ENCODE data around the gene SCNN1G.

SCNN1G gene

GRCh38 chr16:23196539-23196938 is 14.0 kb downstream of the SCNN1G start:
- no peak for DNase-seq (ENCODE audit: low read depth)

DNA sequence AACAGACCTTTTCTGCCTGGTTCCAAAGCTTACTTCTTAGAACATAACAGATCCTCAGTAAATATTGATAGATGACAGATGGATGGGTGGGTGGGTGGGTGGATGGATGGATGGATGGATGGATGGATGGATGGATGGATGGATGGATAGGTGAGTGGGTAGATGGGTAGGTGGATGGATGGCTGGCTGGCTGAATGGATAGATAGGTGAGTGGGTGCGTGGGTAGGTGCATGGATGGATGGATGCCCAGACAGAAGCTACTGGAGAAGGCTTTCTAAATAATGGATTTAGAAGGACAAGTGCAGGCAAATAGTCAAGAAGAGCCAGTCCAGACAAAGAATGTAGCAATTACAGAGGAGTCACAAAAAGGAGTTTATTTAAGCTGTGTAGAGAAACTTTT is 19.6 kb downstream of the SCNN1G start:
- DNase-seq (ENCODE audit: low read depth) = no peak

- DNase-seq (ENCODE audit: low read depth) = no peak
These were observed 24.4 kb downstream of the SCNN1G start for GRCh38 chr16:23206986-23207385.

- no peak for DNase-seq (ENCODE audit: low read depth)
These were observed 24.9 kb downstream of the SCNN1G start for GRCh38 chr16:23207485-23207884.

- DNase-seq (ENCODE audit: low read depth) = no peak
These were observed 27.1 kb downstream of the SCNN1G start for GRCh38 chr16:23209606-23210005.

GRCh38 chr16:23213831-23214230 is 31.3 kb downstream of the SCNN1G start:
- DNase-seq (ENCODE audit: low read depth) = no peak

DNA sequence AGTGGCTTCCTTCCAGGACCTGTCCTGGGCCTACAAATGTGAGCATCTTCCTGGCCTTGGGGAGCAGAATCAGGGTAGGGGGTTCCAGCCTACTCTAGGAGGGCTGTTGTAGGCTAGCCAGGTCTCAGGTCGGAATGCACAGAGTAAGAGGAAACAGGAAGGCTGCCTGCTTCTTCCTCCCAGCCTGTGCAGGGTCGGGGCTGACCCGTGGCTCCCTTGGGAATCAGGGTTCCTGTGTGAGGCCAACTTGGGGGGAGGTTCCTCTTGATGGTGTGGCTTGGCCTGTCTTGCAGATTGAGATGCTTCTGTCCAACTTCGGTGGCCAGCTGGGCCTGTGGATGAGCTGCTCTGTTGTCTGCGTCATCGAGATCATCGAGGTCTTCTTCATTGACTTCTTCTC is 32.3 kb downstream of the SCNN1G start:
- no peak for DNase-seq (ENCODE audit: low read depth)

GRCh38 chr16:23215435-23215834 is 32.9 kb downstream of the SCNN1G start:
- DNase-seq (ENCODE audit: low read depth) = no peak

DNA sequence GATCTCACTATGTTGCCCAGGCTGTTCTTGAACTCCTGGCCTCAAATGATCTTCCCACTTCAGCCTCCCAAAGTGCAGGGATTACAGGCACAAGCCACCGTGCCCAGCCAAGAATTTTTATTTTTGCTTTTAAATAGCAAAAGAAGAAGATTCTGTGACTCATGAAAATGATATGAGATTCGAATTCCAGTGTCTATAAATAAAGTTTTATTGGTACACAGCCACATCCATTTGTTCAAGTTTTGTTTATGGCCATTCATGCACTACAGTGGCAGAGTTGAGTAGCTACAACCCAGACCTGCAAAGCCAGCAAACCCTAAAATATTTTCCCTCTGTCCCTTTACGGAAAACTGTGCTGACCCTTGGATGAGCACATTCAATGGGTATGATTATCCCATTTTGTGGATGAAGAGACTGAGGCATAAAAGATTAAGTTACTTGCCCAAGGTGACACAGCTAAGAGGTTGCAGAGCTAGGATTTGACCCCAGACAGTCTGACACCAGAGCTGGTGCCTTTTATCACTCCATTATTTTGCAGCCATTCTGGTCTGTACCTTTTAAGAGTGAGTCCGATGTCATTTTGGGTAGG is 34.2 kb downstream of the SCNN1G start:
- no peak for DNase-seq (ENCODE audit: low read depth)

DNA sequence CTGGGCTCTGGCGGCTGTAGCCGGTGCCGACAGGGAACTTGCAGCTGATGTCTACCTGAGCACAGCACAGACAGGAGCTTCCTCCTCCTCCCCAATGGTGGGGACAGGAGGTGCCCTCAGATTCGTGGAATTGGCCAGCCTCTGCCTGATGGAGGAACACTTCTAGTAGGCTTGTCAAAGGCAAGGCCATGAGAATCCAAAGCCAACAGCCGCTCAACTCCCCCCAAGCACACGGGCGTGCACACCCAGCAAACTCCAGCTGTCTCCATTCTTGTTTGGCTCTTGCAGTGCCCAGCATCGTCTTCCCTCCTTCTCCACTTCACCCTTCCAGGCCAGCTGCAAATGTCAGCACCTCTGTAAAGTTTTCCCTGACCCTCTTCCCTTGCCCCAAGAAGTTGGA is 35.1 kb downstream of the SCNN1G start:
- no peak for DNase-seq (ENCODE audit: low read depth)

DNA sequence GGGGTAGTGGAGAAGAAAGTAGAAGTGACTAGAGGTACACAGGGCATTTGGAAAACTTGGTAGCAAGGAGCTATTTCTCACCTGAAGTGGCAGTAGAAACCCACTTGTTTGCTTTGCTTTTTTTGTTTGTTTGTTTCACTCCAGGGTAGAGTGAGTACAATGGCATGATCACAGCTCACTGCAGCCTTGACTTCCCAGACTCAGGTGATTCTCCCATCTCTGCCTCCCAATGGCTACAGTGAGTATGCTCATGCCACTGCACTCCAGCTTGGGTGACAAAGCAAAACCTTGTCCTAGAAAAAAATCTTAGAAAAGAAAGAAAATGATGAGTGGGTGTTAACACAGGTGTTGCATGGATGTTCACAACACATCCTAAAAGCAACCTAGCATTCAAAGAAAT is 40.4 kb downstream of the SCNN1G start:
- no peak for DNase-seq (ENCODE audit: low read depth)

DNA sequence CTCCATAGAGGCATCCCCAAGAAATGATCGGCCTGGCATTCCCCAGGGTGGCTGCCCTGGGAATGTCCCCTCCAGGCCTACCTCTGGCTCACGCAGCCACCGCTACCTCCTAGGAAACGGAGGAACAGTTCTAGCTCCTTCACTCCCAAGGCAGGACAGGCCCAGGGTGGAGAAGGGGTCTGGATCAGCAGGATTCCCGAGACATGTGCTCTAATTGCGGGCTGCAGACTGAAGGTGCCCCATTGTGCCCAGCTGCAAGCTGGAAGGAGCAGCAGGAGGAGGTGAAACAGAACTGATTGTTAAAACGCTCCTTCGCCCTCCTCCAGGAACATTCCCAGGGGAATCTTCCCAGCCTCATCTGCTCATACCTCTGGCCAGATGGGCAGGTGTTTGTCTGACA is 40.8 kb downstream of the SCNN1G start:
- no peak for DNase-seq (ENCODE audit: low read depth)

GRCh38 chr16:23225109-23225508 is 42.6 kb downstream of the SCNN1G start:
- DNase-seq (ENCODE audit: low read depth) = no peak

DNA sequence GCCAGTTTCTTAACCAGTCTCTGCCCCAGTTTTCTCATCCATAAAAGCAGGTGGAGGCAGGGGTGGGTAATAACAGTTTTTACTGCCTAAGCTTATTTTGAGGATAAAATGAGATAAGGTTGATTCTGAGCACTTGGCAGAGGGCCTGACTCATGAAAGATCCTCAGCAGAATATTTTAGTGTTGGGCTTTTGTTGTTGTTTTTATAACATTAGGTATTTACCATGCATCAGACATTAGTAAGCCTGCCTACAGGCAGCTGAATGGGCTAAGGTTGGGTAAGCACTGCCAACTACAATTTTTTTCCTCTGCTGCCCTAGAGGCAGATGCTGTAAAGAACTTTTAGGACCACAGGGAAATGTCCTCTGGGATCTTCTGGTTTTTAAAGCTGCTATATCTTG is 43.1 kb downstream of the SCNN1G start:
- no peak for DNase-seq (ENCODE audit: low read depth)

- no peak for DNase-seq (ENCODE audit: low read depth)
These were observed 45.0 kb downstream of the SCNN1G start for GRCh38 chr16:23227529-23227928.

- DNase-seq (ENCODE audit: low read depth) = no peak
These were observed 47.2 kb downstream of the SCNN1G start for GRCh38 chr16:23229714-23230113.

- DNase-seq (ENCODE audit: low read depth) = no peak
These were observed 50.3 kb downstream of the SCNN1G start for GRCh38 chr16:23232806-23233205.

GRCh38 chr16:23235176-23235575 is 52.6 kb downstream of the SCNN1G start:
- DNase-seq (ENCODE audit: low read depth) = no peak

- DNase-seq (ENCODE audit: low read depth) = no peak
These were observed 54.4 kb downstream of the SCNN1G start for GRCh38 chr16:23236983-23237382.

GRCh38 chr16:23240994-23241393 is 58.4 kb downstream of the SCNN1G start:
- DNase-seq (ENCODE audit: low read depth) = no peak

DNA sequence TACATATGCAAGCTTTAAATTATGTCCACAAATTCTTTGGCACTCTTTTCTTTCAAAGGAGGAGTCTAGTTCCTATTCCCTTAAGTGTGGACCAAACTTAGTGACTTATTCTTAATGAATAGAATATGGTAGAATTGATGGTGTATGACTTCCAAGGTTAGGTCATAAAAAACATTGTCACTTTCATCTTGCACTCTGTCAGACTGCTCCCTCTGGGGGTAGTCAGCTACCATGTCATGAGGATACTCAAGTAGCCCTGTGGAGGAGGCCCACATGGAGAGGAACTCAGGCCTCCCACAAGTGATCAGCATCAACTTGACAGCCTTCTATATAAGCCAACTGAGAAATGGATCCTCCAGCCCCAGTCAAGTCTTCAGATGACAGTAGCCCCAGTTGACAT is 61.6 kb downstream of the SCNN1G start:
- no peak for DNase-seq (ENCODE audit: low read depth)

- DNase-seq (ENCODE audit: low read depth) = no peak
These were observed 62.7 kb downstream of the SCNN1G start for GRCh38 chr16:23245268-23245667.

DNA sequence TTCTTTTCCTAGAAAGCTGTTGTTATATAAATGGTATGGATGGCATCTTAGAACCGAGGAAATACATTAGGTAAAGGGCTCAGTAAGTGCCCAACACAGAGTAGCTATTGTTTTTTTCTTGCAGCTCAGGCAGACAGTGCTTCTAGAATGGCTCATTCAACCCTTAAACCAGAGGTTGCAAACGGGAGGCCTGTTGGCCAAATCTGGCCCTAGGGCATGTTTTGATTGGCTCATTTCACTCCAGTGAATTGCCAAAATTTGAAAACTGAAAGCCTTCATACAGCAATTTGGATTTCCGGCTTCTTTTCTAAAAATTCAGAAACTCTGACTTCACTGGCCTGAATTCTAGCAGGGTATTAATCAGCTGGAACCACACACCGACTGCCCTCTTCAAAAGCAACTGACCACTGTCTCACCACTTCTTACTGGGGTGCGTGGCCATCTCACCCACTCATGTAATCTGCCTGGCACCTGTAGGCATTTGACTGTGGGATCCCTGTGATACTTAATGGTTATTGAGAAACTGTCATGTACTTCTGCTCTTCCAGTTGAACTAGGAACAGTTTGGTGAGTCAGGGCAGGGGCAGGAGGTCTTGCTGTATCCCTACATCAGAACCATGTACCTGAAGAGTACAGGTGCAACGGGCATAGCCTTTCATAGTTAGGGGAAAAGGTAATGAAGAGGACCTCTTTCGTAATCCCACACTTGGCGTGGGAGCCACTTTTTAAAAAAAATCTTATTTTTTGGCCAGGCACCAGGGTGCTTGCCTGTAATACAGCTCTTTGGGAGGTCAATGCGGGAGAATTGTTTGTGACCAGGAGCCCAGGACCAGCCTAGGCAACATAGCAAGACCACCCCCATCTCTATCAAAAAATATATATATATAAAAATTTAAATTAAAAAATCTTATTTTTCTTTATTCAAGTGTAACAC is 66.0 kb downstream of the SCNN1G start:
- DNase-seq (ENCODE audit: low read depth) = no peak

GRCh38 chr16:23249830-23250229 is 67.3 kb downstream of the SCNN1G start:
- DNase-seq (ENCODE audit: low read depth) = no peak
